Liver (tissue), 9 donors: Measurements from ENCODE around the gene MOK. TPM values are rescaled to one million over a fixed set of nuclear protein-coding genes. Genes with fewer than 3 reads are reported as not detected.

Source experiments
- DNase-seq: peaks from one replicate; pipeline ENCODE4 v3.0.0-alpha.2; 2017; ENCODE audit warnings: low spot score
- H3K27ac ChIP-seq, 2 donors: one replicate each; pipeline ENCODE4 v1.7.0; 2013; ENCODE audit warnings: inconsistent platforms in 2 of 2, low read length in 2 of 2, control low read depth in 1 of 2, low read depth in 1 of 2, mild to moderate bottlenecking in 1 of 2
- H3K27me3 ChIP-seq, 4 donors: one replicate each; pipeline versions ENCODE4 v1.6.1 to v1.7.0; 2013; ENCODE audit warnings: low read length in 3 of 4, inconsistent platforms in 1 of 4, mild to moderate bottlenecking in 1 of 4, moderate library complexity in 1 of 4; ENCODE audit not compliant: control insufficient read depth in 4 of 4, insufficient read depth in 4 of 4
- H3K36me3 ChIP-seq, 4 donors: one replicate each; pipeline versions ENCODE4 v1.6.1 to v1.7.0; 2013; ENCODE audit warnings: low read length in 3 of 4, mild to moderate bottlenecking in 3 of 4, low read depth in 1 of 4, moderate library complexity in 1 of 4; ENCODE audit not compliant: control insufficient read depth in 4 of 4, insufficient read depth in 3 of 4
- H3K4me1 ChIP-seq, 4 donors: one replicate each; pipeline versions ENCODE4 v1.6.1 to v1.7.0; 2013; ENCODE audit warnings: low read length in 3 of 4, mild to moderate bottlenecking in 3 of 4, moderate library complexity in 1 of 4; ENCODE audit not compliant: control insufficient read depth in 4 of 4, insufficient read depth in 4 of 4
- H3K4me3 ChIP-seq, 3 donors: one replicate each; pipeline versions ENCODE4 v1.6.1 to v1.7.0; 2013; ENCODE audit warnings: low read length in 3 of 3, control low read depth in 1 of 3, low read depth in 1 of 3, mild to moderate bottlenecking in 1 of 3
- H3K9ac ChIP-seq, 2 donors: one replicate each; pipeline ENCODE4 v1.7.0; 2013; ENCODE audit warnings: low read length in 2 of 2, mild to moderate bottlenecking in 2 of 2, moderate library complexity in 2 of 2, control low read depth in 1 of 2, low read depth in 1 of 2
- H3K9me3 ChIP-seq, 4 donors: one replicate each; pipeline versions ENCODE4 v1.6.1 to v1.7.0; 2013; ENCODE audit warnings: low read length in 3 of 4; ENCODE audit not compliant: control insufficient read depth in 4 of 4
- EGR1 ChIP-seq, 2 donors: IDR thresholded peaks; 2 replicates each; pipeline ENCODE4 v1.6.1; 2016 to 2018; ENCODE audit warnings: antibody characterized with exemption in 2 of 2, low read depth in 2 of 2
- FOXA1 ChIP-seq: IDR thresholded peaks from 2 replicates; pipeline ENCODE4 v1.6.1; 2016; ENCODE audit warnings: antibody characterized with exemption
- FOXA2 ChIP-seq: IDR thresholded peaks from 2 replicates; pipeline ENCODE4 v1.6.1; 2016; ENCODE audit warnings: antibody characterized with exemption
- HNF4A ChIP-seq, 2 donors: conservative IDR thresholded peaks; 2 replicates each; pipeline ENCODE4 v1.6.1; 2016; ENCODE audit warnings: antibody characterized with exemption in 2 of 2, mild to moderate bottlenecking in 2 of 2
- HNF4G ChIP-seq: IDR thresholded peaks from 2 replicates; pipeline ENCODE4 v1.6.1; 2016; ENCODE audit warnings: antibody characterized with exemption
- JUND ChIP-seq, 2 donors: IDR thresholded peaks; 2 replicates each; pipeline ENCODE4 v1.6.1; 2016; ENCODE audit warnings: antibody characterized with exemption in 2 of 2
- NR2F2 ChIP-seq: IDR thresholded peaks from 2 replicates; pipeline ENCODE4 v1.6.1; 2016; ENCODE audit warnings: antibody characterized with exemption
- RAD21 ChIP-seq, 2 donors: IDR thresholded peaks; 2 replicates each; pipeline ENCODE4 v1.6.1; 2016; ENCODE audit warnings: antibody characterized with exemption in 2 of 2, mild to moderate bottlenecking in 2 of 2
- RXRA ChIP-seq, 2 donors: IDR thresholded peaks; 2 replicates each; pipeline ENCODE4 v1.6.1; 2017 to 2018; ENCODE audit warnings: antibody characterized with exemption in 2 of 2, mild to moderate bottlenecking in 1 of 2
- SP1 ChIP-seq: IDR thresholded peaks from 2 replicates; pipeline ENCODE4 v1.6.1; 2018; ENCODE audit warnings: antibody characterized with exemption, mild to moderate bottlenecking
- TAF1 ChIP-seq: conservative IDR thresholded peaks from 2 replicates; pipeline ENCODE4 v1.6.1; 2016; ENCODE audit warnings: antibody characterized with exemption, mild to moderate bottlenecking
- YY1 ChIP-seq: IDR thresholded peaks from 2 replicates; pipeline ENCODE4 v1.6.1; 2016; ENCODE audit warnings: antibody characterized with exemption, mild to moderate bottlenecking
- WGBS: extraction: QIAGEN DNeasy Blood & Tissue Kit; methylation state at CpG from one replicate; pipeline ENCODE4 v1.1.7; 2013; 5-methylcytosine and 5-hydroxymethylcytosine counted together
- polyA plus RNA-seq, 2 donors: library from polyadenylated mRNA; stranded (reverse) in 1 of 2; unstranded in 1 of 2; fragments of 200-250 nt in 1 of 2; fragments of >200 nt in 1 of 2; fragmentation: Nextera tagmentation in 1 of 2; extraction: Ambion mirVana in 1 of 2; gene quantifications; one replicate each; pipeline versions ENCODE4 v1.2.1 to v1.2.3, GENCODE V29; 2013 to 2015
- total RNA-seq, 2 donors: library from RNA; depleted of rRNA; stranded (reverse); fragments of >200 nt; gene quantifications; one replicate each; pipeline ENCODE4 v1.2.3, GENCODE V29; 2014
- TF ChIP-seq, protein P1 (sequence below): fragments of 150-350 bp; IDR thresholded peaks from 2 replicates; pipeline ENCODE4 v1.5.1; 2017; ENCODE audit warnings: improper control_type of control experiment, low read depth, low read length; ENCODE audit not compliant: missing input control
- TF ChIP-seq, protein P2 (sequence below): IDR thresholded peaks from 2 replicates; pipeline ENCODE4 v1.6.1; 2016; ENCODE audit warnings: antibody characterized with exemption
- TF ChIP-seq, protein P3 (sequence below): IDR thresholded peaks from 2 replicates; pipeline ENCODE4 v1.6.1; 2016; ENCODE audit warnings: antibody characterized with exemption
- TF ChIP-seq, protein P4 (sequence below): IDR thresholded peaks from 2 replicates; pipeline ENCODE4 v1.6.1; 2016; ENCODE audit warnings: antibody characterized with exemption, mild to moderate bottlenecking
- donor health status: healthy.
- donor health status: healthy.
- donor health status: healthy.
- donor health status: healthy.
- donor health status: healthy.

The MOK gene
- total and polyA plus RNA-seq, 4 donors: 2.4 to 6.4 (median 2.9) TPM

DNA sequence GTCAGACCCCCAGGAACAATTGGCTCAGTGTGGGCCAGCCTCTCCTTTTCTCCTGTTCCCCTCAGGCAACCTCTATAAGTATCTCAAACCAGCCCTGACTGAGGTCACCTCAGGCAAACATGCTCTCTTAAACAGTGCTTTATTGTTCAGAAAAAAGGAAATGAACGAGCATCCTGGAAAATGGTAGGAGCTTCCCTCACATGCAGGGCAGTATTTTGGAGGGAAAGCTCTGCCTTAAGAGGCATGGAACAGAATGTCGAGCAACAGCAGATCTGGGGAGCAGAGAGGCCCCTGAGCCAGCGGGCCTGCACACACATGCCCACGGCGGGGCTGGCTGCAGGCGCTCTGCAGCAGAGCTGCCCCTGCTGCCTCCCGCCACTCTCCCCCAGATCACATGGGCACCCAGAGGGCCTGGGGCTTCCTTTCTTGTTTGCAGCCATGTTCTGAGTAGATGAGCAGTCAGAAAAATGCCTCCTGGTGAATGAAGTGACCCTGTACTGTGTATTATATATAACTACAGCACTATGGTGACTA, 42.0 kb downstream of the MOK start (continued):
- TF ChIP-seq, protein P1, sequence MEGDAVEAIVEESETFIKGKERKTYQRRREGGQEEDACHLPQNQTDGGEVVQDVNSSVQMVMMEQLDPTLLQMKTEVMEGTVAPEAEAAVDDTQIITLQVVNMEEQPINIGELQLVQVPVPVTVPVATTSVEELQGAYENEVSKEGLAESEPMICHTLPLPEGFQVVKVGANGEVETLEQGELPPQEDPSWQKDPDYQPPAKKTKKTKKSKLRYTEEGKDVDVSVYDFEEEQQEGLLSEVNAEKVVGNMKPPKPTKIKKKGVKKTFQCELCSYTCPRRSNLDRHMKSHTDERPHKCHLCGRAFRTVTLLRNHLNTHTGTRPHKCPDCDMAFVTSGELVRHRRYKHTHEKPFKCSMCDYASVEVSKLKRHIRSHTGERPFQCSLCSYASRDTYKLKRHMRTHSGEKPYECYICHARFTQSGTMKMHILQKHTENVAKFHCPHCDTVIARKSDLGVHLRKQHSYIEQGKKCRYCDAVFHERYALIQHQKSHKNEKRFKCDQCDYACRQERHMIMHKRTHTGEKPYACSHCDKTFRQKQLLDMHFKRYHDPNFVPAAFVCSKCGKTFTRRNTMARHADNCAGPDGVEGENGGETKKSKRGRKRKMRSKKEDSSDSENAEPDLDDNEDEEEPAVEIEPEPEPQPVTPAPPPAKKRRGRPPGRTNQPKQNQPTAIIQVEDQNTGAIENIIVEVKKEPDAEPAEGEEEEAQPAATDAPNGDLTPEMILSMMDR: no peak

DNA sequence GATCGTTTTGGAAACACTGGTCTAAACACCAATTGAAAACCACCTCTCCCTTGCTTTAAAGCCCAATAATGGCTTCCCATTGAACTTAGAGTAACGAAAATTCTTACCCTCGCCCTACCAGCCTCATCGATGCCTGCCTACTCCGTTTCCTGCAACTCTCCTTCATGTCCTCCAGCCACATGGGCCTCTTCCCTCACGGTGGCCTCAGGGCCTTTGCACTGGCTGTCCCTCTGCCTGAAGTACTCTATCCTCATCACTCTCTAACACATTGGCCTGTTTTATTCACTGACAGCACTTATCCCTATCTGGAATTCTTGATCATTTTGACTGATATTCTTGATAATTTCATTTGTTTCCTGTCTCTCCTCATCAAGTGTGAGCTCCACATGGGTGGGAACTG, 46.8 kb downstream of the MOK start:
- WGBS: 95% methylated on average over 6 of the region's 6 CpGs
- Histone ChIP-seq H3K36me3 (no peaks in the 10 kb centered on the region), H3K27ac (no peak overlapping the region), H3K27me3 (no peaks in the 10 kb centered on the region), H3K9me3 (no peaks in the 10 kb centered on the region), H3K9ac (no peak overlapping the region), H3K4me3 (no peak overlapping the region), H3K4me1 (no peaks in the 10 kb centered on the region)
- DNase-seq: no peak
- no peak for TF ChIP-seq RXRA (IDR thresholded peaks at IDR 0.05)
- TF ChIP-seq, protein P2, sequence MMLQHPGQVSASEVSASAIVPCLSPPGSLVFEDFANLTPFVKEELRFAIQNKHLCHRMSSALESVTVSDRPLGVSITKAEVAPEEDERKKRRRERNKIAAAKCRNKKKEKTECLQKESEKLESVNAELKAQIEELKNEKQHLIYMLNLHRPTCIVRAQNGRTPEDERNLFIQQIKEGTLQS: no peak
- TF ChIP-seq HNF4A (conservative IDR thresholded peaks at IDR 0.05): no peak
- no peak for TF ChIP-seq NR2F2
- TF ChIP-seq RAD21 (IDR thresholded peaks at IDR 0.05): no peak
- no peak for TF ChIP-seq YY1
- no peak for TF ChIP-seq FOXA1
- TF ChIP-seq FOXA2: no peak
- no peak for TF ChIP-seq HNF4G
- TF ChIP-seq SP1: no peak
- no peak for TF ChIP-seq TAF1
- TF ChIP-seq, protein P3, sequence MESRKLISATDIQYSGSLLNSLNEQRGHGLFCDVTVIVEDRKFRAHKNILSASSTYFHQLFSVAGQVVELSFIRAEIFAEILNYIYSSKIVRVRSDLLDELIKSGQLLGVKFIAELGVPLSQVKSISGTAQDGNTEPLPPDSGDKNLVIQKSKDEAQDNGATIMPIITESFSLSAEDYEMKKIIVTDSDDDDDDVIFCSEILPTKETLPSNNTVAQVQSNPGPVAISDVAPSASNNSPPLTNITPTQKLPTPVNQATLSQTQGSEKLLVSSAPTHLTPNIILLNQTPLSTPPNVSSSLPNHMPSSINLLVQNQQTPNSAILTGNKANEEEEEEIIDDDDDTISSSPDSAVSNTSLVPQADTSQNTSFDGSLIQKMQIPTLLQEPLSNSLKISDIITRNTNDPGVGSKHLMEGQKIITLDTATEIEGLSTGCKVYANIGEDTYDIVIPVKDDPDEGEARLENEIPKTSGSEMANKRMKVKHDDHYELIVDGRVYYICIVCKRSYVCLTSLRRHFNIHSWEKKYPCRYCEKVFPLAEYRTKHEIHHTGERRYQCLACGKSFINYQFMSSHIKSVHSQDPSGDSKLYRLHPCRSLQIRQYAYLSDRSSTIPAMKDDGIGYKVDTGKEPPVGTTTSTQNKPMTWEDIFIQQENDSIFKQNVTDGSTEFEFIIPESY: no peak
- TF ChIP-seq JUND (IDR thresholded peaks at IDR 0.05): no peak
- no peak for TF ChIP-seq EGR1 (IDR thresholded peaks at IDR 0.05; ENCODE audit: low read depth in 2 of 2)
- TF ChIP-seq, protein P4, sequence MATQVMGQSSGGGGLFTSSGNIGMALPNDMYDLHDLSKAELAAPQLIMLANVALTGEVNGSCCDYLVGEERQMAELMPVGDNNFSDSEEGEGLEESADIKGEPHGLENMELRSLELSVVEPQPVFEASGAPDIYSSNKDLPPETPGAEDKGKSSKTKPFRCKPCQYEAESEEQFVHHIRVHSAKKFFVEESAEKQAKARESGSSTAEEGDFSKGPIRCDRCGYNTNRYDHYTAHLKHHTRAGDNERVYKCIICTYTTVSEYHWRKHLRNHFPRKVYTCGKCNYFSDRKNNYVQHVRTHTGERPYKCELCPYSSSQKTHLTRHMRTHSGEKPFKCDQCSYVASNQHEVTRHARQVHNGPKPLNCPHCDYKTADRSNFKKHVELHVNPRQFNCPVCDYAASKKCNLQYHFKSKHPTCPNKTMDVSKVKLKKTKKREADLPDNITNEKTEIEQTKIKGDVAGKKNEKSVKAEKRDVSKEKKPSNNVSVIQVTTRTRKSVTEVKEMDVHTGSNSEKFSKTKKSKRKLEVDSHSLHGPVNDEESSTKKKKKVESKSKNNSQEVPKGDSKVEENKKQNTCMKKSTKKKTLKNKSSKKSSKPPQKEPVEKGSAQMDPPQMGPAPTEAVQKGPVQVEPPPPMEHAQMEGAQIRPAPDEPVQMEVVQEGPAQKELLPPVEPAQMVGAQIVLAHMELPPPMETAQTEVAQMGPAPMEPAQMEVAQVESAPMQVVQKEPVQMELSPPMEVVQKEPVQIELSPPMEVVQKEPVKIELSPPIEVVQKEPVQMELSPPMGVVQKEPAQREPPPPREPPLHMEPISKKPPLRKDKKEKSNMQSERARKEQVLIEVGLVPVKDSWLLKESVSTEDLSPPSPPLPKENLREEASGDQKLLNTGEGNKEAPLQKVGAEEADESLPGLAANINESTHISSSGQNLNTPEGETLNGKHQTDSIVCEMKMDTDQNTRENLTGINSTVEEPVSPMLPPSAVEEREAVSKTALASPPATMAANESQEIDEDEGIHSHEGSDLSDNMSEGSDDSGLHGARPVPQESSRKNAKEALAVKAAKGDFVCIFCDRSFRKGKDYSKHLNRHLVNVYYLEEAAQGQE: no peak
- TF ChIP-seq, protein P1: no peak
